Measurements from ENCODE around the gene TJP1. TPM values are rescaled to one million over a fixed set of nuclear protein-coding genes. Genes with fewer than 3 reads are reported as not detected.

TJP1 gene
- total and polyA plus RNA-seq, 2 of the 8 experiments (the other 6 are each of a cell fraction or from before 2014, with no cell fraction given), result 46.3 to 138 TPM

DNA sequence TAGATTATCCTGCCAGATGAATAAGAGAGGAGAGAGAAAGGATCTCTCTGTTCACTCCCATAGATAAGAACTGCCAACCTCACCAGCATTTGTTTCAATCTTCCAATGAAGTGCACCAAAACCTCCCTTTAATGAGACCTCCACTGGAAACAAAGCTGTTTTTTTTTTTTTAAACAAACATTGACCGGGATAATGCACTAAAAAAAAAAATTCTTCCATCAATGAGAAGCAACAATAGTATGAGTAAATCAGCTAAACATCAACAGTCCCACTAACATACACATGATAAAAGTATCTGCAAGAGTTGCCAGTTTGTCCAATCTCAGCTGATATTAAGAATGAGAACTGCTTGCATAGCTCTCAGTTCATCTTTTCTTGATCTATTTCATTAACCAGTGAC lies 19.9 kb downstream of the TJP1 start (continued):
- TF ChIP-seq MAFK (IDR thresholded peaks at IDR 0.05; ENCODE audit: low read depth, low read length) (no peak), JUND (IDR thresholded peaks at IDR 0.05; ENCODE audit: low read length) (no peak), RAD21 (IDR thresholded peaks at IDR 0.05 in 1 of 2, conservative IDR thresholded peaks at IDR 0.05 in 1 of 2; ENCODE audit: low read depth in 2 of 2, low read length in 2 of 2) (no peak), SP4 (IDR thresholded peaks at IDR 0.05; ENCODE audit: low read length) (no peak), POLR2AphosphoS5 (IDR thresholded peaks at IDR 0.05; ENCODE audit: low read depth, low read length) (no peak), CTBP2 (IDR thresholded peaks at IDR 0.05; ENCODE audit: borderline replicate concordance, insufficient read depth, insufficient read length, low read length) (no peak), KDM1A (IDR thresholded peaks at IDR 0.05; ENCODE audit: borderline replicate concordance, low read length) (no peak), SAP30 (IDR thresholded peaks at IDR 0.05; ENCODE audit: insufficient read depth, insufficient replicate concordance, low read length) (no peak)
- TF ChIP-seq, protein P1, sequence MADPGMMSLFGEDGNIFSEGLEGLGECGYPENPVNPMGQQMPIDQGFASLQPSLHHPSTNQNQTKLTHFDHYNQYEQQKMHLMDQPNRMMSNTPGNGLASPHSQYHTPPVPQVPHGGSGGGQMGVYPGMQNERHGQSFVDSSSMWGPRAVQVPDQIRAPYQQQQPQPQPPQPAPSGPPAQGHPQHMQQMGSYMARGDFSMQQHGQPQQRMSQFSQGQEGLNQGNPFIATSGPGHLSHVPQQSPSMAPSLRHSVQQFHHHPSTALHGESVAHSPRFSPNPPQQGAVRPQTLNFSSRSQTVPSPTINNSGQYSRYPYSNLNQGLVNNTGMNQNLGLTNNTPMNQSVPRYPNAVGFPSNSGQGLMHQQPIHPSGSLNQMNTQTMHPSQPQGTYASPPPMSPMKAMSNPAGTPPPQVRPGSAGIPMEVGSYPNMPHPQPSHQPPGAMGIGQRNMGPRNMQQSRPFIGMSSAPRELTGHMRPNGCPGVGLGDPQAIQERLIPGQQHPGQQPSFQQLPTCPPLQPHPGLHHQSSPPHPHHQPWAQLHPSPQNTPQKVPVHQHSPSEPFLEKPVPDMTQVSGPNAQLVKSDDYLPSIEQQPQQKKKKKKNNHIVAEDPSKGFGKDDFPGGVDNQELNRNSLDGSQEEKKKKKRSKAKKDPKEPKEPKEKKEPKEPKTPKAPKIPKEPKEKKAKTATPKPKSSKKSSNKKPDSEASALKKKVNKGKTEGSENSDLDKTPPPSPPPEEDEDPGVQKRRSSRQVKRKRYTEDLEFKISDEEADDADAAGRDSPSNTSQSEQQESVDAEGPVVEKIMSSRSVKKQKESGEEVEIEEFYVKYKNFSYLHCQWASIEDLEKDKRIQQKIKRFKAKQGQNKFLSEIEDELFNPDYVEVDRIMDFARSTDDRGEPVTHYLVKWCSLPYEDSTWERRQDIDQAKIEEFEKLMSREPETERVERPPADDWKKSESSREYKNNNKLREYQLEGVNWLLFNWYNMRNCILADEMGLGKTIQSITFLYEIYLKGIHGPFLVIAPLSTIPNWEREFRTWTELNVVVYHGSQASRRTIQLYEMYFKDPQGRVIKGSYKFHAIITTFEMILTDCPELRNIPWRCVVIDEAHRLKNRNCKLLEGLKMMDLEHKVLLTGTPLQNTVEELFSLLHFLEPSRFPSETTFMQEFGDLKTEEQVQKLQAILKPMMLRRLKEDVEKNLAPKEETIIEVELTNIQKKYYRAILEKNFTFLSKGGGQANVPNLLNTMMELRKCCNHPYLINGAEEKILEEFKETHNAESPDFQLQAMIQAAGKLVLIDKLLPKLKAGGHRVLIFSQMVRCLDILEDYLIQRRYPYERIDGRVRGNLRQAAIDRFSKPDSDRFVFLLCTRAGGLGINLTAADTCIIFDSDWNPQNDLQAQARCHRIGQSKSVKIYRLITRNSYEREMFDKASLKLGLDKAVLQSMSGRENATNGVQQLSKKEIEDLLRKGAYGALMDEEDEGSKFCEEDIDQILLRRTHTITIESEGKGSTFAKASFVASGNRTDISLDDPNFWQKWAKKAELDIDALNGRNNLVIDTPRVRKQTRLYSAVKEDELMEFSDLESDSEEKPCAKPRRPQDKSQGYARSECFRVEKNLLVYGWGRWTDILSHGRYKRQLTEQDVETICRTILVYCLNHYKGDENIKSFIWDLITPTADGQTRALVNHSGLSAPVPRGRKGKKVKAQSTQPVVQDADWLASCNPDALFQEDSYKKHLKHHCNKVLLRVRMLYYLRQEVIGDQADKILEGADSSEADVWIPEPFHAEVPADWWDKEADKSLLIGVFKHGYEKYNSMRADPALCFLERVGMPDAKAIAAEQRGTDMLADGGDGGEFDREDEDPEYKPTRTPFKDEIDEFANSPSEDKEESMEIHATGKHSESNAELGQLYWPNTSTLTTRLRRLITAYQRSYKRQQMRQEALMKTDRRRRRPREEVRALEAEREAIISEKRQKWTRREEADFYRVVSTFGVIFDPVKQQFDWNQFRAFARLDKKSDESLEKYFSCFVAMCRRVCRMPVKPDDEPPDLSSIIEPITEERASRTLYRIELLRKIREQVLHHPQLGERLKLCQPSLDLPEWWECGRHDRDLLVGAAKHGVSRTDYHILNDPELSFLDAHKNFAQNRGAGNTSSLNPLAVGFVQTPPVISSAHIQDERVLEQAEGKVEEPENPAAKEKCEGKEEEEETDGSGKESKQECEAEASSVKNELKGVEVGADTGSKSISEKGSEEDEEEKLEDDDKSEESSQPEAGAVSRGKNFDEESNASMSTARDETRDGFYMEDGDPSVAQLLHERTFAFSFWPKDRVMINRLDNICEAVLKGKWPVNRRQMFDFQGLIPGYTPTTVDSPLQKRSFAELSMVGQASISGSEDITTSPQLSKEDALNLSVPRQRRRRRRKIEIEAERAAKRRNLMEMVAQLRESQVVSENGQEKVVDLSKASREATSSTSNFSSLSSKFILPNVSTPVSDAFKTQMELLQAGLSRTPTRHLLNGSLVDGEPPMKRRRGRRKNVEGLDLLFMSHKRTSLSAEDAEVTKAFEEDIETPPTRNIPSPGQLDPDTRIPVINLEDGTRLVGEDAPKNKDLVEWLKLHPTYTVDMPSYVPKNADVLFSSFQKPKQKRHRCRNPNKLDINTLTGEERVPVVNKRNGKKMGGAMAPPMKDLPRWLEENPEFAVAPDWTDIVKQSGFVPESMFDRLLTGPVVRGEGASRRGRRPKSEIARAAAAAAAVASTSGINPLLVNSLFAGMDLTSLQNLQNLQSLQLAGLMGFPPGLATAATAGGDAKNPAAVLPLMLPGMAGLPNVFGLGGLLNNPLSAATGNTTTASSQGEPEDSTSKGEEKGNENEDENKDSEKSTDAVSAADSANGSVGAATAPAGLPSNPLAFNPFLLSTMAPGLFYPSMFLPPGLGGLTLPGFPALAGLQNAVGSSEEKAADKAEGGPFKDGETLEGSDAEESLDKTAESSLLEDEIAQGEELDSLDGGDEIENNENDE (IDR thresholded peaks at IDR 0.05; ENCODE audit: insufficient replicate concordance, low read length), result no peak
